H9 (cell line): ENCODE measurements around the gene TM4SF5. TPM values are rescaled to one million over a fixed set of nuclear protein-coding genes. Genes with fewer than 3 reads are reported as not detected.
A peak's percentile ranks its signal among the peaks of the same experiment; 100 is the strongest.

Experiments used
- DNase-seq: peaks from one replicate; pipeline ENCODE4 v3.0.0-alpha.2; 2017
- H2AFZ ChIP-seq: one replicate; pipeline ENCODE4 v1.6.1; 2013; ENCODE audit warnings: mild to moderate bottlenecking, low read length, control low read depth, moderate library complexity
- H2AK5ac ChIP-seq: 2 replicates; pipeline ENCODE4 v1.6.1; 2013; ENCODE audit warnings: low read length, control low read depth, mixed read lengths; ENCODE audit not compliant: insufficient read length
- H2BK120ac ChIP-seq: one replicate; pipeline ENCODE4 v1.6.1; 2013; ENCODE audit warnings: low read depth, mild to moderate bottlenecking, low read length, control low read depth, inconsistent platforms; ENCODE audit not compliant: poor library complexity, severe bottlenecking
- H2BK12ac ChIP-seq: 2 replicates; pipeline ENCODE4 v1.6.1; 2013; ENCODE audit warnings: low read length, control low read depth, mixed read lengths, low read depth; ENCODE audit not compliant: insufficient read length
- H2BK15ac ChIP-seq: 2 replicates; pipeline ENCODE4 v1.6.1; 2013; ENCODE audit warnings: low read depth, low read length, control low read depth
- H2BK20ac ChIP-seq: one replicate; pipeline ENCODE4 v1.6.1; 2013; ENCODE audit warnings: low read depth, mild to moderate bottlenecking, low read length, control low read depth, inconsistent platforms; ENCODE audit not compliant: poor library complexity, severe bottlenecking
- H2BK5ac ChIP-seq: 2 replicates; pipeline ENCODE4 v1.6.1; 2013; ENCODE audit warnings: low read length, control low read depth, mixed read lengths; ENCODE audit not compliant: insufficient read length
- H3K14ac ChIP-seq: 2 replicates; pipeline ENCODE4 v1.6.1; 2013; ENCODE audit warnings: low read length, control low read depth; ENCODE audit not compliant: insufficient read depth
- H3K18ac ChIP-seq: 2 replicates; pipeline ENCODE4 v1.6.1; 2013; ENCODE audit warnings: low read depth, mild to moderate bottlenecking, mixed read lengths, low read length, control low read depth; ENCODE audit not compliant: insufficient read length
- H3K23ac ChIP-seq: 2 replicates; pipeline ENCODE4 v1.6.1; 2013; ENCODE audit warnings: low read length, control low read depth, mixed read lengths, low read depth; ENCODE audit not compliant: insufficient read length
- H3K23me2 ChIP-seq: 2 replicates; pipeline ENCODE4 v1.6.1; 2013; ENCODE audit warnings: low read depth, mild to moderate bottlenecking, mixed read lengths, low read length, control low read depth; ENCODE audit not compliant: insufficient read length, poor library complexity, severe bottlenecking
- H3K27ac ChIP-seq: 2 replicates; pipeline ENCODE4 v1.5.1; 2013; ENCODE audit warnings: low read length, control low read depth, mixed read lengths, low read depth; ENCODE audit not compliant: insufficient read length
- H3K27me3 ChIP-seq: 2 replicates; pipeline ENCODE4 v1.6.1; 2013; ENCODE audit warnings: low read length, control low read depth, inconsistent platforms; ENCODE audit not compliant: insufficient read depth
- H3K4ac ChIP-seq: 2 replicates; pipeline ENCODE4 v1.6.1; 2013; ENCODE audit warnings: low read depth, mild to moderate bottlenecking, control low read depth, inconsistent platforms, low read length, moderate library complexity
- H3K4me1 ChIP-seq: 2 replicates; pipeline ENCODE4 v1.6.1; 2013; ENCODE audit warnings: low read length, control low read depth, inconsistent platforms; ENCODE audit not compliant: insufficient read depth
- H3K4me2 ChIP-seq: 2 replicates; pipeline ENCODE4 v1.6.1; 2013; ENCODE audit warnings: low read length, control low read depth, mixed read lengths; ENCODE audit not compliant: insufficient read length, insufficient read depth
- H3K56ac ChIP-seq: 2 replicates; pipeline ENCODE4 v1.6.1; 2013; ENCODE audit warnings: low read depth, mild to moderate bottlenecking, mixed read lengths, low read length, control low read depth; ENCODE audit not compliant: insufficient read length
- H3K79me1 ChIP-seq: 2 replicates; pipeline ENCODE4 v1.6.1; 2013; ENCODE audit warnings: low read depth, mild to moderate bottlenecking, moderate library complexity, low read length, control low read depth, inconsistent platforms; ENCODE audit not compliant: insufficient read depth, poor library complexity, severe bottlenecking
- H3K79me2 ChIP-seq: 2 replicates; pipeline ENCODE4 v1.6.1; 2013; ENCODE audit warnings: low read length, control low read depth, inconsistent platforms; ENCODE audit not compliant: insufficient read depth
- H3K9ac ChIP-seq: 2 replicates; pipeline ENCODE4 v1.6.1; 2013; ENCODE audit warnings: low read length, control low read depth, mixed read lengths; ENCODE audit not compliant: insufficient read length; ENCODE audit errors: extremely low read depth
- H3K9me3 ChIP-seq: one replicate; pipeline ENCODE4 v1.6.1; 2013; ENCODE audit warnings: low read depth, low read length, inconsistent platforms; ENCODE audit not compliant: control insufficient read depth
- H3T11ph ChIP-seq: one replicate; pipeline ENCODE4 v1.6.1; 2013; ENCODE audit warnings: mild to moderate bottlenecking, low read length, control low read depth, inconsistent platforms
- H4K20me1 ChIP-seq: one replicate; pipeline ENCODE4 v1.6.1; 2013; ENCODE audit not compliant: control insufficient read depth, insufficient read length, insufficient read depth
- H4K5ac ChIP-seq: 2 replicates; pipeline ENCODE4 v1.6.1; 2013; ENCODE audit warnings: low read depth, mild to moderate bottlenecking, mixed read lengths, low read length, control low read depth; ENCODE audit not compliant: insufficient read length
- H4K8ac ChIP-seq: replicated peaks from 2 replicates; pipeline ENCODE4 v1.6.1; 2013; ENCODE audit warnings: low read length, control low read depth, mixed read lengths, low read depth; ENCODE audit not compliant: insufficient read length
- H4K91ac ChIP-seq: 2 replicates; pipeline ENCODE4 v1.6.1; 2013; ENCODE audit warnings: low read depth, mild to moderate bottlenecking, moderate library complexity, mixed read lengths, low read length, control low read depth; ENCODE audit not compliant: insufficient read length
- H3K27ac Mint-ChIP-seq, 3 experiments: 2 replicates in 2 of 3; 3 replicates in 1 of 3; pipeline ENCODE4 v1.8.0; 2020 to 2021; ENCODE audit warnings: mixed read lengths in 3 of 3, mild to moderate bottlenecking in 1 of 3, moderate library complexity in 1 of 3
- H3K27me3 Mint-ChIP-seq: 2 replicates; pipeline ENCODE4 v1.8.0; 2021; ENCODE audit warnings: low read depth, mild to moderate bottlenecking, moderate library complexity, mixed read lengths
- H3K36me3 Mint-ChIP-seq, 3 experiments: 2 replicates in 2 of 3; 3 replicates in 1 of 3; pipeline ENCODE4 v1.8.0; 2020 to 2021; ENCODE audit warnings: low read depth in 3 of 3, mixed read lengths in 3 of 3; ENCODE audit not compliant: insufficient read depth in 1 of 3
- H3K4me1 Mint-ChIP-seq, 2 experiments: 2 replicates each; pipeline ENCODE4 v1.8.0; 2020; ENCODE audit warnings: mixed read lengths in 2 of 2
- H3K4me3 Mint-ChIP-seq, 2 experiments: 2 replicates in 1 of 2; 3 replicates in 1 of 2; pipeline ENCODE4 v1.8.0; 2020 to 2021; ENCODE audit warnings: mild to moderate bottlenecking in 2 of 2, mixed read lengths in 2 of 2, moderate library complexity in 1 of 2
- H3K9me3 Mint-ChIP-seq, 2 experiments: 2 replicates in 1 of 2; 3 replicates in 1 of 2; pipeline ENCODE4 v1.8.0; 2020; ENCODE audit warnings: mild to moderate bottlenecking in 2 of 2, mixed read lengths in 2 of 2, moderate library complexity in 1 of 2
- WGBS: extraction: QIAGEN DNeasy Blood & Tissue Kit; methylation state at CpG from one replicate; pipeline ENCODE4 v1.1.7; 2013; ENCODE audit warnings: missing lambda C conversion rate, low lambda C conversion rate, mixed read lengths; ENCODE audit not compliant: insufficient read length; ENCODE audit errors: extremely low coverage; 5-methylcytosine and 5-hydroxymethylcytosine counted together
- total RNA-seq: library from RNA; stranded (reverse); gene quantifications from 2 replicates; pipeline ENCODE4 v1.2.1, GENCODE V29; 2021
- TF ChIP-seq, protein P1 (sequence below): fragments of 200-600 bp; sonication (generic); conservative IDR thresholded peaks from 3 replicates; pipeline ENCODE4 v1.8.0; 2021; ENCODE audit warnings: antibody characterized with exemption, mild to moderate bottlenecking

The TM4SF5 gene
- total RNA-seq, 1 experiment from 2014 or later = not detected

DNA sequence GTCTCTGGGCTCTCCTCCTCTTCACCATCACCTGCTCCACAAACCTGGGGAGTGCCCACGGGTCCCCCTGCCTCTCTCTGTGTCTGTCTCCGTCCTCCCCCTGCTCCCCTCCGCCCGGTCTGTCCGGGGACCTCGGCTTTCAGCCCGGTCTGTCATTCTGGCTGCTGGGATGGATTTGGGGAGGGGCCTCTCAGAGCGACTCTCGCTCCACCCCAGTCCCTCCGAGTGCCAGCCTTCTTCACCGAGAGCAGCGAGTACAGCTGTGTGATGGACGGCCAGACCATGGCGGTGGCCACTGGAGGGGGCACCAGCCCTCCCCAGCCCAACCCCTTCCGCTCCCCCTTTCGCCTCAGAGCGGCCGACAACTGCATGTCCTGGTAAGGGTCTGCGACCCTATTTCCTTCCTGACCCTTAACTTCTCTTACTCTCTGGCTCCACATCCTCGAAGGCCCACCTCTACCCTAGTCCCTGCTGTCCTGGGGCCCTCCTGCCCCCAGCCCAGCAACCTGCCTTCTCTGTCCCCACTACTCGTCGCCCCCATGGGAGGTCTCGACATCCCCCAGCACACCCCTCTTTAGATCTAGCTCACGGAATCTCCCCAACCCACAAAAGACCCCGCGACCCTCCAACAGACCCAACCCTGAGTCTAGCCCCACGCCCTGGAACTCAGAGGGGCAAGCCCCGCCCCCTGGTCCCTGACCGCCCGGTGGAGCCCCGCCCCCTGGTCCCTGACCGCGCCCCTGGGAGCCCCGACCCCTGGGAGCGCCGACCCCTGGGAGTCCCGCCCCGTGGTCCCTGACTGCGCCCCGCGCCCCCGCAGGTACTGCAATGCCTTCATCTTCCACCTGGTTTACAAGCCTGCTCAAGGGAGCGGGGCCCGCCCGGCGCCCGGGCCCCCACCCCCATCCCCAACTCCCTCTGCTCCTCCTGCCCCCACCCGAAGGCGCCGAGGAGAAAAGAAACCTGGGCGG lies 26.4 kb upstream of the TM4SF5 start:
- Mint-ChIP-seq H3K4me1 (peaks cover 21 to 23% of the 10 kb centered on the region in 2 experiments), H3K27ac (peak overlapping the region; percentile 27 to 74 (median 44); a peak in 4 of 7 replicates), H3K4me3 (peak overlapping the region; percentile 77 to 89), H3K9me3 (no peaks in the 10 kb centered on the region), H3K36me3 (no peaks in the 10 kb centered on the region; a peak in 1 of 7 replicates), H3K27me3 (peaks cover 72% of the 10 kb centered on the region)
- no peak overlapping the region for H2AK5ac ChIP-seq
- H3K79me1 ChIP-seq = no peaks in the 10 kb centered on the region
- H3K14ac ChIP-seq = no peak overlapping the region
- H3K4ac ChIP-seq = no peak overlapping the region
- no peak overlapping the region for H4K91ac ChIP-seq
- no peak overlapping the region for H2BK5ac ChIP-seq
- no peak overlapping the region for H2BK15ac ChIP-seq
- peak; percentile 95 for DNase-seq
- H3K9me3 ChIP-seq = no peaks in the 10 kb centered on the region
- H2BK120ac ChIP-seq = no peak overlapping the region
- no peak overlapping the region for H3T11ph ChIP-seq
- no peak overlapping the region for H4K5ac ChIP-seq
- no peaks in the 10 kb centered on the region for H3K79me2 ChIP-seq
- H3K56ac ChIP-seq = no peak overlapping the region
- no peak overlapping the region for H3K9ac ChIP-seq
- peaks cover 14% of the 10 kb centered on the region; the same call in 1 of the 2 replicates for H3K27me3 ChIP-seq
- WGBS = no CpG with 5 or more reads among the region's 51 CpGs
- no peaks in the 10 kb centered on the region for H3K23me2 ChIP-seq
- no peak overlapping the region for H3K18ac ChIP-seq
- peak overlapping the region; percentile 62 for H3K4me2 ChIP-seq
- H2BK12ac ChIP-seq = no peak overlapping the region
- H3K27ac ChIP-seq = no peak overlapping the region
- H4K20me1 ChIP-seq = no peaks in the 10 kb centered on the region
- no peak overlapping the region for H2AFZ ChIP-seq
- H2BK20ac ChIP-seq = no peak overlapping the region
- H3K4me1 ChIP-seq = no peaks in the 10 kb centered on the region
- no peak overlapping the region for H4K8ac ChIP-seq
- TF ChIP-seq, protein P1, sequence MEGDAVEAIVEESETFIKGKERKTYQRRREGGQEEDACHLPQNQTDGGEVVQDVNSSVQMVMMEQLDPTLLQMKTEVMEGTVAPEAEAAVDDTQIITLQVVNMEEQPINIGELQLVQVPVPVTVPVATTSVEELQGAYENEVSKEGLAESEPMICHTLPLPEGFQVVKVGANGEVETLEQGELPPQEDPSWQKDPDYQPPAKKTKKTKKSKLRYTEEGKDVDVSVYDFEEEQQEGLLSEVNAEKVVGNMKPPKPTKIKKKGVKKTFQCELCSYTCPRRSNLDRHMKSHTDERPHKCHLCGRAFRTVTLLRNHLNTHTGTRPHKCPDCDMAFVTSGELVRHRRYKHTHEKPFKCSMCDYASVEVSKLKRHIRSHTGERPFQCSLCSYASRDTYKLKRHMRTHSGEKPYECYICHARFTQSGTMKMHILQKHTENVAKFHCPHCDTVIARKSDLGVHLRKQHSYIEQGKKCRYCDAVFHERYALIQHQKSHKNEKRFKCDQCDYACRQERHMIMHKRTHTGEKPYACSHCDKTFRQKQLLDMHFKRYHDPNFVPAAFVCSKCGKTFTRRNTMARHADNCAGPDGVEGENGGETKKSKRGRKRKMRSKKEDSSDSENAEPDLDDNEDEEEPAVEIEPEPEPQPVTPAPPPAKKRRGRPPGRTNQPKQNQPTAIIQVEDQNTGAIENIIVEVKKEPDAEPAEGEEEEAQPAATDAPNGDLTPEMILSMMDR = peak; percentile 38; the same call in 2 of the 3 replicates
- no peak overlapping the region for H3K23ac ChIP-seq
